K562 (cell line): ENCODE data around the gene VDAC2. TPM values are rescaled to one million over a fixed set of nuclear protein-coding genes. Genes with fewer than 3 reads are reported as not detected.

Experiments used
- BRCA1 ChIP-seq, 2 experiments: fragments of 450-650 bp in 1 of 2; sonication (generic) in 1 of 2; formaldehyde crosslinking in 1 of 2; IDR thresholded peaks; 2 replicates each; pipeline versions ENCODE4 v1.5.0 to v1.6.1; 2017 to 2020; ENCODE audit warnings: mild to moderate bottlenecking in 1 of 2, missing genetic modification reagents in 1 of 2
- CBX1 ChIP-seq: sonication (generic); IDR thresholded peaks from 2 replicates; pipeline ENCODE4 v1.6.1; 2016; ENCODE audit warnings: antibody characterized with exemption, low read depth, mild to moderate bottlenecking
- ELF2 ChIP-seq: fragments of 250-450 bp; sonication (Bioruptor Pico); IDR thresholded peaks from 2 replicates; pipeline ENCODE4 v1.5.0; 2021; ENCODE audit warnings: mild to moderate bottlenecking
- FOXO4 ChIP-seq: fragments of 450-650 bp; formaldehyde crosslinking; IDR thresholded peaks from 2 replicates; pipeline ENCODE4 v1.4.0; 2020; ENCODE audit warnings: mild to moderate bottlenecking, moderate library complexity
- FOXP1 ChIP-seq: sonication (generic); formaldehyde crosslinking; IDR thresholded peaks from 2 replicates; pipeline ENCODE4 v1.8.0; 2022; ENCODE audit warnings: mild to moderate bottlenecking, missing genetic modification reagents
- KLF10 ChIP-seq: fragments of 250-450 bp; sonication (Bioruptor Pico); IDR thresholded peaks from 2 replicates; pipeline ENCODE4 v1.6.1; 2021; ENCODE audit warnings: matching md5 sums
- NRF1 ChIP-seq, 2 experiments: fragments of 450-650 bp; IDR thresholded peaks in 1 of 2; conservative IDR thresholded peaks in 1 of 2; 2 replicates each; pipeline ENCODE4 v1.6.1; 2014; ENCODE audit warnings: mild to moderate bottlenecking in 2 of 2
- PBX2 ChIP-seq, 2 experiments: IDR thresholded peaks in 1 of 2; conservative IDR thresholded peaks in 1 of 2; 2 replicates each; pipeline ENCODE4 v1.6.1; 2016; ENCODE audit warnings: low read depth in 2 of 2, mild to moderate bottlenecking in 1 of 2, missing compliant biosample characterization in 1 of 2, missing genetic modification characterization in 1 of 2, moderate library complexity in 1 of 2
- RAD21 ChIP-seq, 2 experiments: fragments of 250-450 bp in 1 of 2; fragments of 450-650 bp in 1 of 2; sonication (Bioruptor Pico) in 1 of 2; formaldehyde crosslinking in 1 of 2; IDR thresholded peaks in 1 of 2; conservative IDR thresholded peaks in 1 of 2; 2 replicates each; pipeline versions ENCODE4 v1.4.0 to v1.8.0; 2020 to 2022; ENCODE audit warnings: mild to moderate bottlenecking in 2 of 2, moderate library complexity in 1 of 2
- SFPQ ChIP-seq: fragments of 200-400 bp; formaldehyde crosslinking; IDR thresholded peaks from 2 replicates; pipeline ENCODE4 v1.6.1; 2017; ENCODE audit warnings: mild to moderate bottlenecking, low read depth, low read length, moderate library complexity
- SMAD4 ChIP-seq: fragments of 250-450 bp; sonication (Bioruptor Pico); conservative IDR thresholded peaks from 2 replicates; pipeline ENCODE4 v1.8.0; 2021; ENCODE audit warnings: inconsistent platforms, mild to moderate bottlenecking, moderate library complexity
- SP1 ChIP-seq: sonication (generic); formaldehyde crosslinking; IDR thresholded peaks from 2 replicates; pipeline ENCODE4 v1.8.1; 2022; ENCODE audit warnings: mild to moderate bottlenecking, missing genetic modification reagents
- ZBTB34 ChIP-seq: fragments of 250-450 bp; sonication (Bioruptor Pico); IDR thresholded peaks from 2 replicates; pipeline ENCODE4 v1.8.0; 2021; ENCODE audit warnings: mild to moderate bottlenecking, moderate library complexity
- ZNF280B ChIP-seq: fragments of 250-450 bp; sonication (Bioruptor Pico); IDR thresholded peaks from 2 replicates; pipeline ENCODE4 v1.5.1; 2021; ENCODE audit warnings: mild to moderate bottlenecking
- ZNF561 ChIP-seq: fragments of 450-650 bp; formaldehyde crosslinking; conservative IDR thresholded peaks from 2 replicates; pipeline ENCODE4 v1.4.0; 2020; ENCODE audit warnings: mild to moderate bottlenecking, moderate library complexity
- polyA plus RNA-seq, 8 experiments: library from polyadenylated mRNA; depleted of rRNA in 4 of 8; stranded (reverse) in 5 of 8; unstranded in 3 of 8; fragments of >200 nt; fragmentation: Nextera tagmentation in 2 of 8; fragmentation: Illumina TruSeq in 1 of 8; extraction: Ambion mirVana in 2 of 8; extraction: Trizol in 1 of 8; gene quantifications; 2 replicates each; pipeline versions ENCODE4 v1.2.1 to v1.2.3, GENCODE V29; 2011 to 2014; ENCODE audit warnings: inconsistent platforms in 1 of 8, missing spikeins in 1 of 8
- total RNA-seq, 7 experiments: library from RNA; depleted of rRNA in 6 of 7; stranded (reverse); fragments of >200 nt in 6 of 7; fragmentation: Illumina TruSeq in 2 of 7; extraction: Trizol in 2 of 7; gene quantifications; 2 replicates each; pipeline versions ENCODE4 v1.2.1 to v1.2.3, GENCODE V29; 2011 to 2021; ENCODE audit warnings: low replicate concordance in 1 of 7

VDAC2 gene
- total and polyA plus RNA-seq, 9 of the 15 experiments (the other 6 are each of a cell fraction or from before 2014, with no cell fraction given) = 139 to 450 (median 250) TPM

- TF ChIP-seq PBX2 (CRISPR knock-in tag; IDR thresholded peaks at IDR 0.05; ENCODE audit: low read depth) = no peak
- TF ChIP-seq PBX2 (tag; conservative IDR thresholded peaks at IDR 0.05; ENCODE audit: low read depth) = peak; percentile 67
- TF ChIP-seq ZNF280B (CRISPR knock-in tag) = 0 out of 2 replicates have a peak, but pooled peaks have one; percentile 38
- TF ChIP-seq FOXP1 = no peak
- no peak for TF ChIP-seq SFPQ
- no peak for TF ChIP-seq BRCA1 (IDR thresholded peaks at IDR 0.05)
- no peak for TF ChIP-seq BRCA1 (CRISPR knock-in tag; IDR thresholded peaks at IDR 0.05)
- peak; percentile 32; the same call in 1 of the 2 replicates for TF ChIP-seq KLF10 (CRISPR knock-in tag)
- TF ChIP-seq ELF2 (CRISPR knock-in tag) = no peak; the same call in 1 of the 2 replicates
- no peak for TF ChIP-seq SP1 (CRISPR knock-in tag)
- TF ChIP-seq RAD21 (CRISPR knock-in tag; conservative IDR thresholded peaks at IDR 0.05 in 1 of 2, IDR thresholded peaks at IDR 0.05 in 1 of 2) = no peak
- peak; percentile 48; the same call in 1 of the 2 replicates for TF ChIP-seq ZNF561
- TF ChIP-seq NRF1 (conservative IDR thresholded peaks at IDR 0.05 in 1 of 2, IDR thresholded peaks at IDR 0.05 in 1 of 2) = no peak
- peak; percentile 94 for TF ChIP-seq SMAD4 (CRISPR knock-in tag)
- TF ChIP-seq CBX1 = no peak
- peak; percentile 88; the same call in 1 of the 2 replicates for TF ChIP-seq FOXO4
- TF ChIP-seq ZBTB34 (CRISPR knock-in tag) = peak; percentile 85
Observed at GRCh38 chr10:75209086-75209920, 1.3 kb upstream of the VDAC2 start (continued).
